PC-9 (cell line): ENCODE measurements around the gene WDR48. TPM values are rescaled to one million over a fixed set of nuclear protein-coding genes. Genes with fewer than 3 reads are reported as not detected.

Experiments used
- BruUV-seq: library from RNA; stranded (reverse); fragments of 400-500 nt; replicated peaks from 2 replicates; lab custom pipeline; 2021; lab: Mats Ljungman, UMichigan
- CTCF ChIA-PET: fragments of 300-600 bp; sonication (Branson Sonifier 250); formaldehyde crosslinking; loops from one replicate; lab custom pipeline; 2022; ENCODE audit warnings: antibody characterized with exemption; lab: Charles Lee
- POLR2A ChIA-PET: fragments of 300-600 bp; sonication (Branson Sonifier 250); formaldehyde crosslinking; loops from one replicate; lab custom pipeline; 2022; ENCODE audit warnings: antibody characterized with exemption; ENCODE audit not compliant: unreplicated experiment; lab: Charles Lee
- DNase-seq, 2 experiments: peaks; one replicate each; pipeline versions ENCODE4 v3.0.0 to v3.0.0-alpha.2; 2015 to 2022; ENCODE audit warnings: mixed read lengths in 1 of 2
- H2AFZ ChIP-seq: fragments of 200-600 bp; sonication (generic); 2 replicates; pipeline ENCODE4 v1.8.1; 2017; ENCODE audit warnings: antibody characterized with exemption
- H3F3A ChIP-seq: fragments of 200-600 bp; sonication (generic); 2 replicates; pipeline ENCODE4 v1.8.1; 2017; ENCODE audit warnings: antibody characterized with exemption, mild to moderate bottlenecking, low read depth; ENCODE audit not compliant: insufficient read depth
- H3K27ac ChIP-seq: fragments of 200-600 bp; sonication (generic); 2 replicates; pipeline ENCODE4 v1.6.1; 2016; ENCODE audit warnings: mixed run types
- H3K27me3 ChIP-seq: fragments of 200-600 bp; sonication (generic); 2 replicates; pipeline ENCODE4 v1.6.1; 2016; ENCODE audit warnings: low read depth, mixed run types; ENCODE audit not compliant: insufficient read depth
- H3K36me3 ChIP-seq: fragments of 200-600 bp; sonication (generic); 2 replicates; pipeline ENCODE4 v1.6.1; 2016; ENCODE audit warnings: low read depth, mixed run types
- H3K4me1 ChIP-seq: fragments of 200-600 bp; sonication (generic); replicated peaks from 2 replicates; pipeline ENCODE4 v1.6.1; 2016; ENCODE audit warnings: mixed run types; ENCODE audit not compliant: insufficient read depth
- H3K4me2 ChIP-seq: fragments of 200-600 bp; sonication (generic); 2 replicates; pipeline ENCODE4 v1.6.1; 2017; ENCODE audit warnings: mixed run types
- H3K4me3 ChIP-seq: fragments of 200-600 bp; sonication (generic); 2 replicates; pipeline ENCODE4 v1.6.1; 2016; ENCODE audit warnings: mixed run types
- H3K79me2 ChIP-seq: fragments of 200-600 bp; sonication (generic); 2 replicates; pipeline ENCODE4 v1.6.1; 2017; ENCODE audit warnings: low read depth, mixed run types
- H3K9me2 ChIP-seq: fragments of 200-600 bp; sonication (generic); 2 replicates; pipeline ENCODE4 v1.8.1; 2017; ENCODE audit warnings: mild to moderate bottlenecking; ENCODE audit not compliant: insufficient read depth
- H3K9me3 ChIP-seq: fragments of 200-600 bp; sonication (generic); 2 replicates; pipeline ENCODE4 v1.8.1; 2016; ENCODE audit warnings: low read depth; ENCODE audit not compliant: insufficient read depth
- H4K20me1 ChIP-seq: fragments of 200-600 bp; sonication (generic); 2 replicates; pipeline ENCODE4 v1.8.1; 2017; ENCODE audit not compliant: insufficient read depth
- EZH2 ChIP-seq: fragments of 200-600 bp; sonication (generic); IDR thresholded peaks from 2 replicates; pipeline ENCODE4 v1.8.0; 2017; ENCODE audit warnings: antibody characterized with exemption, low read depth
- intact Hi-C: fragments of 100-400 bp; cut with micrococcal nuclease; formaldehyde crosslinking; loops from one replicate; pipeline ENCODE4 v1.10.0; 2022; ENCODE audit not compliant: unreplicated experiment
- microRNA-seq: library from miRNA; unstranded; fragments of <30 nt; microRNA quantifications from one replicate; pipeline ENCODE4 v1.2.0, GENCODE V29; 2021; ENCODE audit warnings: borderline number of aligned reads, borderline replicate concordance
- total RNA-seq: library from RNA; stranded (reverse); gene quantifications from 2 replicates; pipeline ENCODE4 v1.2.3, GENCODE V29; 2021
- TF ChIP-seq, protein P1 (sequence below): fragments of 200-600 bp; sonication (generic); conservative IDR thresholded peaks from 2 replicates; pipeline ENCODE4 v1.6.1; 2017; ENCODE audit warnings: mixed run types, antibody characterized with exemption, mild to moderate bottlenecking, moderate library complexity

The WDR48 gene
- total RNA-seq, 1 experiment from 2014 or later: 31.2 TPM

DNA sequence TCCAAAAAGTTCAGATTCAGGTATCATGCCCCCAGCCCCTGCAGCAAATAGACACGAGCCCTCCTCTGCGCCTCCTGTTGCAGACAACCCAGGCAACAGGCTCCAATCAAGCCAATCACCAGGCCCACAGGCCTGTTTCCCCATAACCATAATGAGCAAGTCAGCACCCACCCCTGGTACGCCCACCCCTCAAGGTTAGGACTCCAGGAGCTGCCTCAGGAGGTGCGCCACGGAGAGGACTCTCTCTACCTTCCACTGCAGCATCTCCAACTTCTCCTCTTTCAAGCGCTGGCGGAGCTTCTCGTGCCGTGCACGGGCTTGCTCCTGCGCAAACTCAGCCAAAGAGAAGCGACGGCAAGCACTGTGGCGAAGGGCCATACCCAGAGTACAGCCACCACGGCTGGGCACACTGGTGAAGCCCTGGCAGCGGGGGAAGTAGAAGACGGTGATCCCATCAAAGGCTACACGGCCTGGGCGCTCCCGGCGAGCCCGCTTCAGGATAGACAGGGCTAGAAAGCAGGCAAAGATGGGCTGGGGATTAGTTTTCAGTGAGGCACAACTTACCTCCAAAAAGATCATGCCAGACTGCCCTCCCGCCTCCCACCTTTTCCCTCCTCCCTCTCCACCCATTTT is 93.0 kb downstream of the WDR48 start:
- H3K27ac ChIP-seq: no peak overlapping the region
- H3K36me3 ChIP-seq: no peaks in the 10 kb centered on the region
- H3K4me1 ChIP-seq: peaks cover 82% of the 10 kb centered on the region

DNA sequence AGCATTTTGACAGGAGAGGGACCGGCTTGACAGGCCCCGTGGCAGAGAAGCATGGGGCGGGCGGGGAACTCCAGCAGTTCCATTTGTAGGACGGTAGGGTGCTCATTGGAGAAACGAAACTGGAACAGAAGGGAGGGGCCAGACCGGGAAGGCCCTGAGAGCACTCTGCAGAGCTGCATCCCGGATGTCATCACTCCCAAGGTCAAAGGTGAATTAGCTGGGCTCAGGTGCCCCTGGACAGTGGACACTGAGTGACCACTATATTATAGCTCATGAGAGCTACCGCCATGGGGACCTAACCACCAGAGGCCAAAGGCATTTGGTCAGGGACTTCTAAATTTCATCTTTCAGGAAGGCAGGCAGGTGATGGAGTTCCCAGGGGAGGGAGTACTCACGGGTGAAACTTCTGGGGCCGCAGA is 94.3 kb downstream of the WDR48 start:
- Histone ChIP-seq H3K9me2 (no peaks in the 10 kb centered on the region), H3K4me1 (peaks cover 82% of the 10 kb centered on the region), H3F3A (peaks cover 58% of the 10 kb centered on the region), H2AFZ (no peak overlapping the region), H3K9me3 (no peaks in the 10 kb centered on the region), H3K79me2 (peaks cover 51% of the 10 kb centered on the region), H3K4me3 (no peak overlapping the region), H3K27me3 (no peaks in the 10 kb centered on the region), H4K20me1 (peaks cover 8% of the 10 kb centered on the region; the same call in 1 of the 2 replicates), H3K36me3 (no peaks in the 10 kb centered on the region), H3K27ac (no peak overlapping the region), H3K4me2 (peak overlapping the region; percentile 96)
- BruUV-seq: no TSS peak
- ChIA-PET CTCF (no interaction called here), POLR2A (interaction anchor here (0.5 kb wide), 1 partner anchor 32 kb away, joined by 3 read pairs; no protein-coding TSS in a partner anchor)
- intact Hi-C loops: loop anchor here (10.0 kb wide), 1 partner anchor 1201 kb away; no protein-coding TSS in a partner anchor
- no peak for DNase-seq
- TF ChIP-seq, protein P1, sequence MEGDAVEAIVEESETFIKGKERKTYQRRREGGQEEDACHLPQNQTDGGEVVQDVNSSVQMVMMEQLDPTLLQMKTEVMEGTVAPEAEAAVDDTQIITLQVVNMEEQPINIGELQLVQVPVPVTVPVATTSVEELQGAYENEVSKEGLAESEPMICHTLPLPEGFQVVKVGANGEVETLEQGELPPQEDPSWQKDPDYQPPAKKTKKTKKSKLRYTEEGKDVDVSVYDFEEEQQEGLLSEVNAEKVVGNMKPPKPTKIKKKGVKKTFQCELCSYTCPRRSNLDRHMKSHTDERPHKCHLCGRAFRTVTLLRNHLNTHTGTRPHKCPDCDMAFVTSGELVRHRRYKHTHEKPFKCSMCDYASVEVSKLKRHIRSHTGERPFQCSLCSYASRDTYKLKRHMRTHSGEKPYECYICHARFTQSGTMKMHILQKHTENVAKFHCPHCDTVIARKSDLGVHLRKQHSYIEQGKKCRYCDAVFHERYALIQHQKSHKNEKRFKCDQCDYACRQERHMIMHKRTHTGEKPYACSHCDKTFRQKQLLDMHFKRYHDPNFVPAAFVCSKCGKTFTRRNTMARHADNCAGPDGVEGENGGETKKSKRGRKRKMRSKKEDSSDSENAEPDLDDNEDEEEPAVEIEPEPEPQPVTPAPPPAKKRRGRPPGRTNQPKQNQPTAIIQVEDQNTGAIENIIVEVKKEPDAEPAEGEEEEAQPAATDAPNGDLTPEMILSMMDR: no peak
- TF ChIP-seq EZH2: no peak

More for the DNA sequence above, 93.0 kb downstream of the WDR48 start:
- Histone ChIP-seq H3K79me2 (peaks cover 43% of the 10 kb centered on the region), H3K27me3 (no peaks in the 10 kb centered on the region), H3K9me3 (no peaks in the 10 kb centered on the region), H4K20me1 (peaks cover 7% of the 10 kb centered on the region; the same call in 1 of the 2 replicates), H3K9me2 (no peaks in the 10 kb centered on the region), H3F3A (peaks cover 56% of the 10 kb centered on the region), H3K4me2 (no peak overlapping the region), H2AFZ (no peak overlapping the region), H3K4me3 (no peak overlapping the region)
- CTCF ChIA-PET: no interaction called here
- intact Hi-C loops: loop anchor here (10.0 kb wide), 1 partner anchor 1200 kb away; no protein-coding TSS in a partner anchor
- DNase-seq: no peak
- no peak for TF ChIP-seq EZH2
- TF ChIP-seq, protein P1: no peak
- POLR2A ChIA-PET: no interaction called here
- BruUV-seq: no TSS peak

Small RNA genes within 50 kb of the gene (microRNA-seq; reads per million reads assigned to microRNA genes)
- not detected for gene MIR6822

Other genes starting within 250 kb of the WDR48 start
- gene SCN10A, start 235.8 kb upstream of the WDR48 start, total RNA-seq: not detected in 2 replicates
- not detected in 2 replicates for gene SCN11A, start 72 bp upstream of the WDR48 start, total RNA-seq
- gene GORASP1, start 55.6 kb downstream of the WDR48 start, total RNA-seq: 43.4 and 44.4 TPM in 2 replicates
- 9.0 and 9.5 TPM in 2 replicates for gene TTC21A, start 55.7 kb downstream of the WDR48 start, total RNA-seq
- gene CSRNP1, start 101.6 kb downstream of the WDR48 start, total RNA-seq: 9.2 and 10.3 TPM in 2 replicates
- gene XIRP1, start 140.6 kb downstream of the WDR48 start, total RNA-seq: not detected in 2 replicates
- not detected in 2 replicates for gene CX3CR1, start 228.0 kb downstream of the WDR48 start, total RNA-seq